MM.1S (cell line): ENCODE data around the gene ARHGAP27.

Source experiments
- CTCF ChIP-seq: fragments of 300-600 bp; sonication (generic); IDR thresholded peaks from 2 replicates; pipeline ENCODE4 v1.5.1; 2016; ENCODE audit warnings: antibody characterized with exemption, low read length, mixed read lengths
- EZH2 ChIP-seq: fragments of 300-600 bp; sonication (generic); optimal IDR thresholded peaks from 2 replicates; pipeline ENCODE3; 2017; ENCODE audit warnings: low read depth, mild to moderate bottlenecking, antibody characterized with exemption, low read length, mixed read lengths
- EZH2phosphoT487 ChIP-seq: fragments of 300-600 bp; sonication (generic); IDR thresholded peaks from 2 replicates; pipeline ENCODE4 v1.6.1; 2018; ENCODE audit warnings: antibody characterized with exemption, low read length

GRCh38 chr17:45366691-45367090, 66.0 kb downstream of the ARHGAP27 start:
- TF ChIP-seq CTCF (no peak), EZH2 (no peak), EZH2phosphoT487 (no peak)
